ENCODE results near the gene FXYD5.

FXYD5 gene

DNA sequence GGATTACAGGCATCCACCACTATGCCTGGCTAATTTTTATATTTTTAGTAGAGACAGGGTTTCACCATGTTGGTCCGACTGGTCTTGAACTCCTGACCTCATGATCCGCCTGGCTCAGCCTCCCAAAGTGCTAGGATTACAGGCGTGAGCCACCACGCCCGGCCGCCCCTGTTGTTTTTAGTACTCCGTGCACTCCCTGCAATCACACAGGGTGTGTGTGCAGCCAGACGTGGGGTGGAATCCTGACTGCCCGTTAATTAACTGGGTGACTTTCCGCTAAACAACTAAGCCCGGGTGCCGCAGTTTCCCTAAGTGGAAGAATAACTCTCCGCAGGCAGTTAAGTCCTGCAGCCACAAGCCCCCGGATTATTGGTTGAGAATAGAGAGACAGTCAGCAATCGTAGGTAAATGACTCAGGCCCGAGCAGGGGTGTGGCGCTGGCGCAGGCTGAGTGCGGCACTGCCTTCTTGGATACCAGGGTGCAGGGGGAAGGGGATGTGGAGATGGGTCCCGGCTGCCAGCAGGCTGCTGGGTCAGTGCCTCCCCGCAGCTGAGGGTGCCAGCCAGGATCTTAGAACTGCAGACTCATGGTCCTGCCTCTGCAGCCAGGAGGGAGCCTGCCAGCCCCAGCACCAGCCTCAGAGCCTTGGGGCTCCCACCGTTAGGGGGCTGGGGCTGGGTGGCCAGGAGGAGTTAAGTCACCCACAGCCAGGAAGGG is 45.0 kb upstream of the FXYD5 start (continued):
- TF ChIP-seq, protein P1, sequence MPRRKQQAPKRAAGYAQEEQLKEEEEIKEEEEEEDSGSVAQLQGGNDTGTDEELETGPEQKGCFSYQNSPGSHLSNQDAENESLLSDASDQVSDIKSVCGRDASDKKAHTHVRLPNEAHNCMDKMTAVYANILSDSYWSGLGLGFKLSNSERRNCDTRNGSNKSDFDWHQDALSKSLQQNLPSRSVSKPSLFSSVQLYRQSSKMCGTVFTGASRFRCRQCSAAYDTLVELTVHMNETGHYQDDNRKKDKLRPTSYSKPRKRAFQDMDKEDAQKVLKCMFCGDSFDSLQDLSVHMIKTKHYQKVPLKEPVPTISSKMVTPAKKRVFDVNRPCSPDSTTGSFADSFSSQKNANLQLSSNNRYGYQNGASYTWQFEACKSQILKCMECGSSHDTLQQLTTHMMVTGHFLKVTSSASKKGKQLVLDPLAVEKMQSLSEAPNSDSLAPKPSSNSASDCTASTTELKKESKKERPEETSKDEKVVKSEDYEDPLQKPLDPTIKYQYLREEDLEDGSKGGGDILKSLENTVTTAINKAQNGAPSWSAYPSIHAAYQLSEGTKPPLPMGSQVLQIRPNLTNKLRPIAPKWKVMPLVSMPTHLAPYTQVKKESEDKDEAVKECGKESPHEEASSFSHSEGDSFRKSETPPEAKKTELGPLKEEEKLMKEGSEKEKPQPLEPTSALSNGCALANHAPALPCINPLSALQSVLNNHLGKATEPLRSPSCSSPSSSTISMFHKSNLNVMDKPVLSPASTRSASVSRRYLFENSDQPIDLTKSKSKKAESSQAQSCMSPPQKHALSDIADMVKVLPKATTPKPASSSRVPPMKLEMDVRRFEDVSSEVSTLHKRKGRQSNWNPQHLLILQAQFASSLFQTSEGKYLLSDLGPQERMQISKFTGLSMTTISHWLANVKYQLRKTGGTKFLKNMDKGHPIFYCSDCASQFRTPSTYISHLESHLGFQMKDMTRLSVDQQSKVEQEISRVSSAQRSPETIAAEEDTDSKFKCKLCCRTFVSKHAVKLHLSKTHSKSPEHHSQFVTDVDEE (CRISPR knock-in tag; IDR thresholded peaks at IDR 0.05) = no peak
- TF ChIP-seq PPARA (CRISPR knock-in tag; IDR thresholded peaks at IDR 0.05; ENCODE audit: borderline replicate concordance) = no peak
- TF ChIP-seq, protein P2, sequence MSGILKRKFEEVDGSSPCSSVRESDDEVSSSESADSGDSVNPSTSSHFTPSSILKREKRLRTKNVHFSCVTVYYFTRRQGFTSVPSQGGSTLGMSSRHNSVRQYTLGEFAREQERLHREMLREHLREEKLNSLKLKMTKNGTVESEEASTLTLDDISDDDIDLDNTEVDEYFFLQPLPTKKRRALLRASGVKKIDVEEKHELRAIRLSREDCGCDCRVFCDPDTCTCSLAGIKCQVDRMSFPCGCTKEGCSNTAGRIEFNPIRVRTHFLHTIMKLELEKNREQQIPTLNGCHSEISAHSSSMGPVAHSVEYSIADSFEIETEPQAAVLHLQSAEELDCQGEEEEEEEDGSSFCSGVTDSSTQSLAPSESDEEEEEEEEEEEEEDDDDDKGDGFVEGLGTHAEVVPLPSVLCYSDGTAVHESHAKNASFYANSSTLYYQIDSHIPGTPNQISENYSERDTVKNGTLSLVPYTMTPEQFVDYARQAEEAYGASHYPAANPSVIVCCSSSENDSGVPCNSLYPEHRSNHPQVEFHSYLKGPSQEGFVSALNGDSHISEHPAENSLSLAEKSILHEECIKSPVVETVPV (CRISPR knock-in tag; IDR thresholded peaks at IDR 0.05) = no peak

DNA sequence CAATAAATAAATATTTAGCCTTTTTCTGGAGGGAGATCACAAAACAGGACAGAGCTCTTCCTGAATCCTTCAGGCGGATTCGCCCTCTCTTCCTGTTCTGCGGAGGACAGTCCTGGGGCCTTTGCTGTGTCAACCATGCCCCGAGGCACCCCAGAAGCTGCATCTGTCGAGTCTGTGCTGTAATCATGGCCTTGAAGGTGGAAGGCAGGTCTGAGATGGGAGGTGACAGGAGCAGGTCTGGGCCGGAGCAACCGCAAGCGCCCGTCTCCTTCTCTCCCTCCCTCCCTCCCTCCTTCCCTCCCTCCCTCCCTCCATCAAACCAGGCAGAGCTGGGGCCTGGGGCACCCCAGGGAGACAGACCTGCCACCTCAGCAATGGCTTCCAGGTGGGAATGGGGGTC is 43.6 kb upstream of the FXYD5 start:
- no peak for ATAC-seq

DNA sequence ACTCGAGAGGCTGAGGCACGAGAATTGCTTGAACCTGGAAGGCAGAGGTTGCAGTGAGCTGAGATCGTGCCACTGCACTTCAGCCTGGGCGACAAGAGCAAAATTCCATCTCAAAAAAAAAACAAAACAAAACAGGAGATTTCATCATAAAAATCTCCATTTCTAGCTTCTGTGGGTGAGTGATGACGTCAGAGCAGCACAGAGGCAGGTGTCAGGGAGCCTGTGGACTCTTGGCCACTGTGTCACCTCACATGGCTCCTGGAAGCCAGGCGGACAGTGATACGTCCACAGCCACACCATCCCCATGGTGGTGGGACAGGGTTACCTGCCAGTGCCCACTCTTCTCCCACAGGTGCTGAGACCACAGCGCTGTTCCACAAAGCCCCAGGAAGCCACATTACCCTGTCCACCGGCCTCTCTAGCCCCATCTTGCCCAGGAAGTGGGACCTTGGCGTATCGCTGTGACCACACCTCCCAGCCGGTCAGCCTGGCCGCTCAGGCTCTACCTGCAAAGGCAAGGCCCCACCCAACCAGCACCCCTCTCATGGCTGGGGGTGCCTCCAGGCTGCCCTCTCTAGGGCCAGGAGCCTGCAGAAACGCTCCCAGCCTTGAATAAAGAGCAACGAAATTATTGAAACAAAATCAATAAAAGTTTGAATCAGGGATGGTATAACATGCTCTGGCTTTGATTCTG is 41.4 kb upstream of the FXYD5 start:
- ATAC-seq = no peak
- no peak for TF ChIP-seq ZC3H10 (CRISPR knock-in tag; IDR thresholded peaks at IDR 0.05)
- no peak for TF ChIP-seq ZFP3 (CRISPR knock-in tag; IDR thresholded peaks at IDR 0.05)
- no peak for TF ChIP-seq TCF4 (CRISPR knock-in tag; IDR thresholded peaks at IDR 0.05; ENCODE audit: borderline replicate concordance)
- no peak for TF ChIP-seq ZNF70 (CRISPR knock-in tag; IDR thresholded peaks at IDR 0.05)
- TF ChIP-seq ZNF565 (CRISPR knock-in tag; conservative IDR thresholded peaks at IDR 0.05; ENCODE audit: low read depth) = no peak
- no peak for TF ChIP-seq ZNF8 (CRISPR knock-in tag; IDR thresholded peaks at IDR 0.05)
- no peak for TF ChIP-seq BACH2 (CRISPR knock-in tag; IDR thresholded peaks at IDR 0.05; ENCODE audit: borderline replicate concordance)
- no peak for TF ChIP-seq GLIS3 (CRISPR knock-in tag; IDR thresholded peaks at IDR 0.05)
- TF ChIP-seq ZFP30 (CRISPR knock-in tag; IDR thresholded peaks at IDR 0.05) = no peak
- no peak for TF ChIP-seq ISL1 (CRISPR knock-in tag; IDR thresholded peaks at IDR 0.05)
- TF ChIP-seq, protein P3, sequence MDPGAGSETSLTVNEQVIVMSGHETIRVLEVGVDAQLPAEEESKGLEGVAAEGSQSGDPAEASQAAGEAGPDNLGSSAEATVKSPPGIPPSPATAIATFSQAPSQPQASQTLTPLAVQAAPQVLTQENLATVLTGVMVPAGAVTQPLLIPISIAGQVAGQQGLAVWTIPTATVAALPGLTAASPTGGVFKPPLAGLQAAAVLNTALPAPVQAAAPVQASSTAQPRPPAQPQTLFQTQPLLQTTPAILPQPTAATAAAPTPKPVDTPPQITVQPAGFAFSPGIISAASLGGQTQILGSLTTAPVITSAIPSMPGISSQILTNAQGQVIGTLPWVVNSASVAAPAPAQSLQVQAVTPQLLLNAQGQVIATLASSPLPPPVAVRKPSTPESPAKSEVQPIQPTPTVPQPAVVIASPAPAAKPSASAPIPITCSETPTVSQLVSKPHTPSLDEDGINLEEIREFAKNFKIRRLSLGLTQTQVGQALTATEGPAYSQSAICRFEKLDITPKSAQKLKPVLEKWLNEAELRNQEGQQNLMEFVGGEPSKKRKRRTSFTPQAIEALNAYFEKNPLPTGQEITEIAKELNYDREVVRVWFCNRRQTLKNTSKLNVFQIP (CRISPR knock-in tag; IDR thresholded peaks at IDR 0.05; ENCODE audit: borderline replicate concordance, low read depth) = no peak
- TF ChIP-seq ESRRG (CRISPR knock-in tag; IDR thresholded peaks at IDR 0.05) = no peak
- TF ChIP-seq, protein P4, sequence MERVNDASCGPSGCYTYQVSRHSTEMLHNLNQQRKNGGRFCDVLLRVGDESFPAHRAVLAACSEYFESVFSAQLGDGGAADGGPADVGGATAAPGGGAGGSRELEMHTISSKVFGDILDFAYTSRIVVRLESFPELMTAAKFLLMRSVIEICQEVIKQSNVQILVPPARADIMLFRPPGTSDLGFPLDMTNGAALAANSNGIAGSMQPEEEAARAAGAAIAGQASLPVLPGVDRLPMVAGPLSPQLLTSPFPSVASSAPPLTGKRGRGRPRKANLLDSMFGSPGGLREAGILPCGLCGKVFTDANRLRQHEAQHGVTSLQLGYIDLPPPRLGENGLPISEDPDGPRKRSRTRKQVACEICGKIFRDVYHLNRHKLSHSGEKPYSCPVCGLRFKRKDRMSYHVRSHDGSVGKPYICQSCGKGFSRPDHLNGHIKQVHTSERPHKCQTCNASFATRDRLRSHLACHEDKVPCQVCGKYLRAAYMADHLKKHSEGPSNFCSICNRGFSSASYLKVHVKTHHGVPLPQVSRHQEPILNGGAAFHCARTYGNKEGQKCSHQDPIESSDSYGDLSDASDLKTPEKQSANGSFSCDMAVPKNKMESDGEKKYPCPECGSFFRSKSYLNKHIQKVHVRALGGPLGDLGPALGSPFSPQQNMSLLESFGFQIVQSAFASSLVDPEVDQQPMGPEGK (CRISPR knock-in tag; IDR thresholded peaks at IDR 0.05; ENCODE audit: borderline replicate concordance) = no peak

More for the DNA sequence above, 43.6 kb upstream of the FXYD5 start:
- TF ChIP-seq PPARA (CRISPR knock-in tag; IDR thresholded peaks at IDR 0.05; ENCODE audit: borderline replicate concordance) (no peak), TCF4 (CRISPR knock-in tag; IDR thresholded peaks at IDR 0.05; ENCODE audit: borderline replicate concordance) (no peak), ZC3H10 (CRISPR knock-in tag; IDR thresholded peaks at IDR 0.05) (no peak), ZNF8 (CRISPR knock-in tag; IDR thresholded peaks at IDR 0.05) (no peak), RARB (CRISPR knock-in tag; IDR thresholded peaks at IDR 0.05) (no peak)
- TF ChIP-seq, protein P4 (CRISPR knock-in tag; IDR thresholded peaks at IDR 0.05; ENCODE audit: borderline replicate concordance) = no peak
- TF ChIP-seq, protein P3 (CRISPR knock-in tag; IDR thresholded peaks at IDR 0.05; ENCODE audit: borderline replicate concordance, low read depth) = no peak
- TF ChIP-seq, protein P1 (CRISPR knock-in tag; IDR thresholded peaks at IDR 0.05) = no peak

Data from SK-N-SH treated with all-trans-retinoic acid at 6 μM for 48 hours (cell line).